ENCODE data around the gene NTMT2.
"Not testable (repeated sequence)": the region's sequence is repeated elsewhere in the genome, so short reads cannot be mapped to it uniquely, and the experiment has no call there.

NTMT2 gene

GRCh38 chr1:170145770-170146676 is at the start of gene NTMT2:
Gene NTMT2 (plus strand): TSS chr1:170145959. CDS start chr1:170146108, 149 bp downstream.
- peaks cover 13% of the 10 kb centered on the region for H3K27me3 Mint-ChIP-seq
- H3K4me3 Mint-ChIP-seq, result no peak within 1 kb of the TSS
- no peak within 1 kb of the TSS for H3K27ac Mint-ChIP-seq
- H3K4me1 Mint-ChIP-seq, result no peaks in the 10 kb centered on the region
- no peak for ATAC-seq
- H3K9me3 Mint-ChIP-seq, result peaks cover 12% of the 10 kb centered on the region
- no peaks in the 10 kb centered on the region for H3K36me3 Mint-ChIP-seq

GRCh38 chr1:170095976-170096748 is 49.6 kb upstream of the NTMT2 start:
- ATAC-seq, result no peak
- Mint-ChIP-seq H3K27me3 (peaks cover 41% of the 10 kb centered on the region), H3K27ac (no peak overlapping the region), H3K9me3 (peaks cover 10% of the 10 kb centered on the region), H3K4me3 (no peak overlapping the region), H3K36me3 (no peaks in the 10 kb centered on the region), H3K4me1 (no peaks in the 10 kb centered on the region)

- Mint-ChIP-seq H3K9me3 (peaks cover 7% of the 10 kb centered on the region), H3K36me3 (no peaks in the 10 kb centered on the region), H3K4me3 (no peak overlapping the region), H3K4me1 (no peaks in the 10 kb centered on the region), H3K27me3 (peaks cover 41% of the 10 kb centered on the region), H3K27ac (no peak overlapping the region)
- no peak for ATAC-seq
These were observed 48.9 kb upstream of the NTMT2 start for GRCh38 chr1:170096806-170097340.

- Mint-ChIP-seq H3K36me3 (no peaks in the 10 kb centered on the region), H3K4me3 (no peak overlapping the region), H3K9me3 (peaks cover 7% of the 10 kb centered on the region)
These were observed 48.3 kb upstream of the NTMT2 start for GRCh38 chr1:170097449-170097948.

GRCh38 chr1:170113140-170113539 is 32.6 kb upstream of the NTMT2 start:
- H3K27ac Mint-ChIP-seq, H3K4me1 Mint-ChIP-seq, H3K36me3 Mint-ChIP-seq, ATAC-seq, H3K4me3 Mint-ChIP-seq, H3K9me3 Mint-ChIP-seq: not testable (repeated sequence)
- H3K27me3 Mint-ChIP-seq, result peaks cover 36% of the 10 kb centered on the region

More at GRCh38 chr1:170097449-170097948, 48.3 kb upstream of the NTMT2 start:
- Mint-ChIP-seq H3K27me3 (peaks cover 41% of the 10 kb centered on the region), H3K27ac (no peak overlapping the region), H3K4me1 (no peaks in the 10 kb centered on the region)
- no peak for ATAC-seq

- Mint-ChIP-seq H3K27ac (no peak overlapping the region), H3K36me3 (no peaks in the 10 kb centered on the region), H3K4me1 (no peaks in the 10 kb centered on the region), H3K4me3 (no peak overlapping the region), H3K9me3 (peaks cover 5% of the 10 kb centered on the region), H3K27me3 (peaks cover 36% of the 10 kb centered on the region)
- no peak for ATAC-seq
These were observed 30.9 kb upstream of the NTMT2 start for GRCh38 chr1:170114906-170115305.

- Mint-ChIP-seq H3K27me3 (no peaks in the 10 kb centered on the region), H3K4me3 (no peak overlapping the region), H3K9me3 (peaks cover 3% of the 10 kb centered on the region), H3K4me1 (no peaks in the 10 kb centered on the region), H3K27ac (no peak overlapping the region), H3K36me3 (no peaks in the 10 kb centered on the region)
- ATAC-seq, result no peak
These were observed 23.4 kb upstream of the NTMT2 start for GRCh38 chr1:170122366-170122765.

GRCh38 chr1:170125269-170125668 is 20.5 kb upstream of the NTMT2 start:
- Mint-ChIP-seq H3K36me3 (no peaks in the 10 kb centered on the region), H3K27ac (no peak overlapping the region), H3K4me3 (no peak overlapping the region), H3K27me3 (no peaks in the 10 kb centered on the region), H3K4me1 (no peaks in the 10 kb centered on the region), H3K9me3 (peaks cover 3% of the 10 kb centered on the region)
- no peak for ATAC-seq

GRCh38 chr1:170126696-170127095 is 19.1 kb upstream of the NTMT2 start:
- Mint-ChIP-seq H3K27ac (no peak overlapping the region), H3K4me1 (no peaks in the 10 kb centered on the region), H3K4me3 (no peak overlapping the region), H3K36me3 (no peaks in the 10 kb centered on the region), H3K9me3 (peaks cover 1% of the 10 kb centered on the region), H3K27me3 (peaks cover 9% of the 10 kb centered on the region)
- ATAC-seq, result peak; percentile 84

- no peak overlapping the region for H3K27ac Mint-ChIP-seq
- peaks cover 13% of the 10 kb centered on the region for H3K27me3 Mint-ChIP-seq
- H3K9me3 Mint-ChIP-seq, result no peaks in the 10 kb centered on the region
- H3K4me1 Mint-ChIP-seq, result no peaks in the 10 kb centered on the region
- no peaks in the 10 kb centered on the region for H3K36me3 Mint-ChIP-seq
- no peak overlapping the region for H3K4me3 Mint-ChIP-seq
- ATAC-seq, result no peak
These were observed 14.3 kb upstream of the NTMT2 start for GRCh38 chr1:170131450-170131849.

- Mint-ChIP-seq H3K27ac (no peak overlapping the region), H3K36me3 (no peaks in the 10 kb centered on the region), H3K4me1 (no peaks in the 10 kb centered on the region), H3K27me3 (peaks cover 13% of the 10 kb centered on the region), H3K9me3 (no peaks in the 10 kb centered on the region), H3K4me3 (no peak overlapping the region)
- no peak for ATAC-seq
These were observed 13.8 kb upstream of the NTMT2 start for GRCh38 chr1:170131984-170132383.

- no peaks in the 10 kb centered on the region for H3K36me3 Mint-ChIP-seq
- ATAC-seq, result no peak
- H3K4me3 Mint-ChIP-seq, result no peak overlapping the region
These were observed 11.8 kb upstream of the NTMT2 start for GRCh38 chr1:170133766-170134495.

GRCh38 chr1:170134521-170134920 is 11.2 kb upstream of the NTMT2 start:
- Mint-ChIP-seq H3K27me3 (peaks cover 27% of the 10 kb centered on the region), H3K4me1 (no peaks in the 10 kb centered on the region), H3K27ac (no peak overlapping the region), H3K9me3 (no peaks in the 10 kb centered on the region), H3K4me3 (no peak overlapping the region), H3K36me3 (no peaks in the 10 kb centered on the region)
- ATAC-seq, result no peak

More at GRCh38 chr1:170133766-170134495, 11.8 kb upstream of the NTMT2 start:
- H3K9me3 Mint-ChIP-seq, result no peaks in the 10 kb centered on the region
- no peak overlapping the region for H3K27ac Mint-ChIP-seq
- H3K27me3 Mint-ChIP-seq, result peaks cover 27% of the 10 kb centered on the region
- no peaks in the 10 kb centered on the region for H3K4me1 Mint-ChIP-seq

GRCh38 chr1:170140371-170140770 is 5.4 kb upstream of the NTMT2 start:
- Mint-ChIP-seq H3K4me3 (no peak overlapping the region), H3K27me3 (peaks cover 26% of the 10 kb centered on the region), H3K36me3 (no peaks in the 10 kb centered on the region), H3K9me3 (peaks cover 12% of the 10 kb centered on the region), H3K27ac (no peak overlapping the region), H3K4me1 (no peaks in the 10 kb centered on the region)
- no peak for ATAC-seq

GRCh38 chr1:170145061-170145460 is 698 bp upstream of the NTMT2 start:
- Mint-ChIP-seq H3K4me3 (no peak overlapping the region), H3K4me1 (no peaks in the 10 kb centered on the region), H3K9me3 (peaks cover 12% of the 10 kb centered on the region), H3K27ac (no peak overlapping the region), H3K36me3 (no peaks in the 10 kb centered on the region), H3K27me3 (peaks cover 13% of the 10 kb centered on the region)
- ATAC-seq, result no peak
